HG02981 (cell line): ENCODE results near the gene PRKCA.
"Not testable (repeated sequence)": the region's sequence is repeated elsewhere in the genome, so short reads cannot be mapped to it uniquely, and the experiment has no call there.

ENCODE experiments used
- ATAC-seq: cut with Tn5 transposase; IDR thresholded peaks from one replicate; pipeline ENCODE4 v1.9.1; 2021; ENCODE audit warnings: mild to moderate bottlenecking, moderate library complexity; ENCODE audit not compliant: unreplicated experiment

The PRKCA gene

GRCh38 chr17:66301864-66302741 lies at the start of gene PRKCA:
PRKCA (plus strand) TSS chr17:66302613.
- no peak for ATAC-seq

GRCh38 chr17:66253458-66253857 lies 49.0 kb upstream of the PRKCA start:
- not testable (repeated sequence) for ATAC-seq

DNA sequence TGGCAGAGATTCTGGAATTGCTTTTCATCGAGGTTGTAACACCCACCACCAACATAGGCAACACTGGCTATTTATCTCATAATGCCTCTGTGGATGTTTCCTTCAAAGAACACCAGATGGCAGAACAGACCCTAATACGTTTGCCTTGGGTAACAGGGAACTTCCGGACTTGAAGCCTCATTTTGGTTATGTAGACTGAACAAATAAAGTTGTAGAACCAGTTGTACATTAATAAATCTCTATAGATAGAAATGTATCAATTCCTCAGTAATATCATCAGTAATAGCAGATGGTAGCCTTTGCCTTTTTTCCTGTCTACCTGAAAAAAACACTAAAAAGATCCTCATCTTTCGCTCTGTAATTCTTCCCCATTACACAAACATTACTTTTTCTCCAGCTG lies 47.3 kb upstream of the PRKCA start:
- peak; percentile 53 for ATAC-seq

- no peak for ATAC-seq
Observed at GRCh38 chr17:66255527-66255971, 46.9 kb upstream of the PRKCA start.

DNA sequence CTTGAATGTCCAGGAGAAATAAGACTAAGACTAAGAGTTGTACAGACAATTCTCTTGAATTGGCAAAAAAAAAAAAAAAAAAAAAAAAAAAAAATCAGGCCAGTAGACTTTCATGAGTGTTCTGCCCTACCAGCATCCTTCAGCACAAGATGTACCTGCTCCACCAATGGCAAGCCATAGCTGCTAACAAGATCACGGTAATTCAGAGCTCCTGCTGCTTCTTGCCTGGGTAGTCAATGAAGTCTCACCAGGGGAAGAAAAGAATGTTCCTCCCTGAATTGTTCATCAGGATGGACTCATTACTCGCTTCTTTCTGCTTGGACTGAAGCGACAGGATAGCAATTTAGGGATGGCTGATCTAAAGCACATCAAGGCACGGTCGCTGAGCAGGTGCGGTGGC lies 42.1 kb upstream of the PRKCA start:
- ATAC-seq: no peak

DNA sequence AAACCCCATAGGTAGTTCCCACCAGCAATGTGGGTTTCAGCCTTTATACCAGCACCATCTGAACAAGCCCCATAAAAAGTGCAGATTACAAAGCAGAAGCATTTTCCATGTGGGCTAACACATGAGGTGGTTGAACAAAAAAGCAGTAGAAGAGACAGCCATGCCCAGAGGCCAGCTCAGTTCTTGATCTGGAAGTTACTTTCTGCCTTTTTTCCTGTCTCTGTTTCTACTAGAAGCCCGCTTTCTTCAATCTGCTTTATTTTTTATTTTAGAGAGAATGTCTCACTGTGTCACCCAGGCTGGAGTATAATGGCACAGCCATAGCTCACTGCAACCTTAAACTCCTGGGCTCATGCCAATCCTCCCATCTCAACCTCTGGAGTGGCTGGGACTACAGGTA lies 41.7 kb upstream of the PRKCA start:
- no peak for ATAC-seq

- no peak for ATAC-seq
Observed at GRCh38 chr17:66262767-66263166, 39.6 kb upstream of the PRKCA start.

GRCh38 chr17:66264696-66265095 lies 37.7 kb upstream of the PRKCA start:
- ATAC-seq: no peak

- no peak for ATAC-seq
Observed at GRCh38 chr17:66268247-66268927, 34.0 kb upstream of the PRKCA start.

DNA sequence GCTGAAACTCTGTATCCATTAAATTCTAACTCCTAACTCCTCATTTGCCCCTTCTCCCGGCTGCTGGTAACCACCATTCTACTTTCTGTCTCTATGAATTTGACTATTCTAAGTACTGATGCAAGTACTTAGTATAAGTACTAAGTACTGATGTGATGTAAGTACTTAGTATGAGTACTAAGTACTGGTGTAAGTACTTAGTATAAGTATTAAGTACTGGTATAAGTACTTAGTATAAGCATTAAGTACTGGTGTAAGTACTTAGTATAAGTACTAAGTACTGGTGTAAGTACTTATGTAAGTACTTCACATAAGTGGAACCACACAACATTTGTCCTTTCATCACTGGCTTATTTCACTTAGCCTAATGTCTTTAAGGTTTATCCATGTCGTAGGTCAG lies 32.3 kb upstream of the PRKCA start:
- no peak for ATAC-seq

- no peak for ATAC-seq
Observed at GRCh38 chr17:66271512-66271911, 30.9 kb upstream of the PRKCA start.

DNA sequence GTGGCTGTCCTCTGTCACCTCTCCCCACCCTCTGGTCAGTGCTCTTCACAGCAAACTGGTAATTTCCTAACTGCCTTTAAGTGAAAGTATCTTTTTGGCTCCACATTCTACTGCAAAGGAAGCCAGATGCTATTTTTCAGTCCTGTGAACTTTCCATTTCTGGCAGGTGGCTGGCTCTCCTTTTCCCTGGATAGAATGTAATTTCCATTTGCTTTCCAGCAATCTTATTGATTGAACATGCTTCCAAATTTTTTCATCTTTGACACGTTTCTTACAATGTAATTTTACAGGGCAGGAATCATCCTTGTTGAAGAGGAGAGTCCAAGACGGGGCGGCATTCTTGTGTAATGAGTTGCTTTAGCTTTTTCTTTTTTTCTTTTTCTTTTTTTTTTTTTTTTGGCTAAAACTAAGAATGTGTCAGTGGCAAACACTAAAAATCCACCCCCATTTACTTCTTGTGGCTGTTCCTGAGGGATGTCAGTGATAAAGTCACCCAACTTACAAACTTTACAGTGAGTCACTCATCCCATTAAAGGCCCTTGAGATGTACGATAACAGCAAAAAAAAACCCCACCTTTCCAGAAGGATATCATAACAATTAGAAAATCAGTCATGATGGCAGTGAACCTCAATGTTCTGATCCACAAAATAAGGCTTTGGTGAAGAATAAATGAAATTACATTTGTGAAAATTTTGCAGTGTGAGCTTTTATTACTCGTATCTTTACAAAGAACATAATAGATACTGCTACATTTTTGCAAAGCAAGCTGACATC lies 29.4 kb upstream of the PRKCA start:
- ATAC-seq: no peak

GRCh38 chr17:66273586-66273848 lies 28.9 kb upstream of the PRKCA start:
- no peak for ATAC-seq

DNA sequence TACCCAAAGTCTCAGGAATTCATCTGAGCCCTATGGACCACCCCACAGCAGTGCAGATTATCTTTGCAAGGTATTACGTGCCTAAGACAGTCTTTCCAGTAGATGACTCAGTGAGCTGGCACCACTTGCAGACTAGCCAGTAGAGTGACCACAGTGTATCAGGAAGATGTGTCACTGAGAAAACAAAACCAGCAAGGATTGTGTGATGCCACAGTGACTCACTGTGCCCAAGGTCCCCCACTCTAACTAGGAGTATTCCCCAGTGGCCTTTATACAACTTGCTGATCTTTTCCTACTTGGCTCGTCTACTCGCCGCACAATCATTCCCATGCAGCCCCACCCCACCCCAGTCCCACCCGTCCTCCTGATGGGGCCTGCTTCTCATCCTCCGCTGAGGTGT lies 26.8 kb upstream of the PRKCA start:
- ATAC-seq: no peak

DNA sequence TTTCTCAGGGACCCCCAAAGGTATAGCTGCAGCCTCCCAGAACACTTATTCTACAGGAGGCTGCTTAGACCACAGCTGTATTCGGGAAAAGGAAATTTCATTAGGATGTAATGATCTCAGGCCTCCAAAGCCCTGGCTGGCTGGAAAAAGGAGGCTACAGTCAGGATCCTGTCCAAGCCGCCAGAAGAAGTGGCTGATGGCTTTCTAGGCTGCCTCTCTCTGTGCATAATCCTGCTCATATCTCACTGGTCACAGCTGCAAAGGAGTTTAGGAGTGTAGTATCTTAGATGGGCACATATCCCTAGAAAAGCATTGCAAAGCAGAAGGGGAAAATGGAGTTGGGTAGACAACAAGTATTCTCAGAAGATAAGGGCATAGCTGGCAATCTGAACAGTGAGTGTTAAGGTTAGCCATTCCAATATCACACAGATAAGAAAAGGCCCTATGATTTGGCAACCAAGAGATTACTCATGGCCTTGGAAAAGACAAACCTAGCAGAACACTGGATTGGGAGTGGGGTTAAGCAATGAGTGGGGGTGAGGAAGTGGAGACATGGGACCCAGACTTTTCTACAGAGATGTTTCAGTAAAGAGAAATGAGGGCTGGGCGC lies 26.0 kb upstream of the PRKCA start:
- no peak for ATAC-seq

GRCh38 chr17:66277191-66277590 lies 25.2 kb upstream of the PRKCA start:
- no peak for ATAC-seq

DNA sequence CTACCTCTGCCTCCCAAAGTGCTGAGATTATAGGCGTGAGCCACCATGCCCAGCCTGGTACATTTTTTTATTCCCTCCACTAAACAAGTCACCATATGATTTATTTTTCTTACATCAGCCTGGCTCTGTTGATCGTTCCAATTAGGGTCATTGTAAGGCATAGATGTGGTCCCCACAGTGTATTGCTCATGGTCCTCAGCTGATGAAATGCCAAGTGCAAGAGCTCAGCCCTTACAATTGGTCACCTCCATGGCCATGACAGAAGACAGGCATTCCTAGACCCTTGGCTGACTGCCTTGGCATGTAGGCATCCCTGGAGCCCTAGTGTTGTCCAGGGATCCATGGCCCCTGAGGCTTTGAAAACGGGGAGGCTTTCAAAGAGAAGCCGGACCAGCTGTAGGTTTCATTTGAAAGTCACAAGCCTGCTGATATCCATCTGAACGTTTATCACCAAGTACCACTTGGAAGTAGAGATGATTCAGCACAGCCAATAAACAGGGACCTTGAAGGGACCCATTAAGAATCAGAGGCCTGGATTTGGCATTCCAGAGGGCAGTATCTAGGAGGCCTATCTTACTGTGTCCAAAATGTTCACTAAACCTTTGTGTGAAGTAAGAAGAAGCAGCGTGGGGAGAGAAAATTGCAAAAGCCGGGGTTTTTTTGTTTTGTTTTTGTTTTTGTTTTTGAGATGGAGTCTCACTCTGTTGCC lies 20.6 kb upstream of the PRKCA start:
- ATAC-seq: no peak

GRCh38 chr17:66283296-66283934 lies 19.0 kb upstream of the PRKCA start:
- no peak for ATAC-seq

DNA sequence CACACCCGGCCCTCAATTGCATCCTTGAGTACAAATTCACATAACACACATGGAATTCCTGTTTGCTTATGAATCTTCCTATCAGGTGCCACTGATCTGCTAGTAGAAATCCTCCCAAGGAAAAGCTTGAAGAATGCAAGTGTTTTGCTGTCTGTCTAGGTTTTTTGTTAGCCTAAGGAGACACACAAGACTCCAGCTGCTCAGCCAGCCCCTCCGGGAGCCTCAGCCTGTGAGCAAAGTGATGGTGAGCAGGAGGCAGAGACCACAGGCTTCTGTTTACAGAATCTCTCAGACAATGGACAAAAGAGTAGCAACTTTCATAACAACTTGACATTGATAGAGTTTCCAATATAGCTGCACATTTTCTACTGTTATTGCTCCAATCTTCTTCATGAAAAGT lies 18.4 kb upstream of the PRKCA start:
- ATAC-seq: no peak

GRCh38 chr17:66285149-66285548 lies 17.3 kb upstream of the PRKCA start:
- ATAC-seq: no peak
